Left ventricle myocardium superior (tissue), 1 donor: ENCODE results near the gene FAM131C. TPM values are rescaled to one million over a fixed set of nuclear protein-coding genes. Genes with fewer than 3 reads are reported as not detected.
A peak's percentile ranks its signal among the peaks of the same experiment; 100 is the strongest.
"Not testable (repeated sequence)": the region's sequence is repeated elsewhere in the genome, so short reads cannot be mapped to it uniquely, and the experiment has no call there.

Source experiments
- ATAC-seq: fragments of 200-7000 bp; cut with Tn5 transposase; one replicate; pipeline ENCODE4 v1.9.1; 2020; ENCODE audit warnings: mild to moderate bottlenecking, moderate library complexity
- DNase-seq: peaks from one replicate; pipeline ENCODE4 v3.0.0-alpha.2; 2020
- intact Hi-C: fragments of 100-400 bp; cut with micrococcal nuclease; formaldehyde crosslinking; loops from one replicate; pipeline ENCODE4 v1.11.0; 2022
- total RNA-seq: library from RNA; stranded (reverse); fragmentation: NEBNext Ultra II Directional; extraction: Animal tissue kit (Norgen Biotek cat#: 25700); gene quantifications from one replicate; pipeline ENCODE4 v1.2.1, GENCODE V29; 2021
- donor health status: DM: no; HTN: yes; CAD: no; lungs with severe emphysema.

The FAM131C gene
- total RNA-seq, 1 donor from 2014 or later, result 3.7 TPM

GRCh38 chr1:16067127-16067768 is 6.2 kb downstream of the FAM131C start:
- intact Hi-C loops, result no loop called here
- DNase-seq, result peak; percentile 48
- peak; percentile 53 for ATAC-seq

- ATAC-seq, result no peak
- intact Hi-C loops, result no loop called here
- no peak for DNase-seq
Measured at GRCh38 chr1:16066245-16066644, 7.2 kb downstream of the FAM131C start.

DNA sequence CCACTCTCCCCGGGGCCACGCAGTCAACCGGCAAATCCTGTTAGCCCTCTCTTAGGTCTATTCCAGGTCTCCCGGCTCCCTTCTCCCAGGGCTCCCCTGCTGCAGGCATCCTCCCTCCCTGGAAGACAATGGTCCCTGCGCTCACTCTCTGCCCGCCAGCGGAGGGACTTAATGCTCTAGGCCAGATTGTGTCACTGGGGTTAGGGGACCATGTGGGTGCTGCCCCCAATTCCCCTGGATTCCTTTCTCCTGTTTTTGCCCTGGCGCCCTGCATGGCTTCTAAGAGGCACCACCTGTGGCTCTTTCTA is 8.2 kb downstream of the FAM131C start:
- intact Hi-C loops, result no loop called here
- ATAC-seq, result no peak
- no peak for DNase-seq

DNA sequence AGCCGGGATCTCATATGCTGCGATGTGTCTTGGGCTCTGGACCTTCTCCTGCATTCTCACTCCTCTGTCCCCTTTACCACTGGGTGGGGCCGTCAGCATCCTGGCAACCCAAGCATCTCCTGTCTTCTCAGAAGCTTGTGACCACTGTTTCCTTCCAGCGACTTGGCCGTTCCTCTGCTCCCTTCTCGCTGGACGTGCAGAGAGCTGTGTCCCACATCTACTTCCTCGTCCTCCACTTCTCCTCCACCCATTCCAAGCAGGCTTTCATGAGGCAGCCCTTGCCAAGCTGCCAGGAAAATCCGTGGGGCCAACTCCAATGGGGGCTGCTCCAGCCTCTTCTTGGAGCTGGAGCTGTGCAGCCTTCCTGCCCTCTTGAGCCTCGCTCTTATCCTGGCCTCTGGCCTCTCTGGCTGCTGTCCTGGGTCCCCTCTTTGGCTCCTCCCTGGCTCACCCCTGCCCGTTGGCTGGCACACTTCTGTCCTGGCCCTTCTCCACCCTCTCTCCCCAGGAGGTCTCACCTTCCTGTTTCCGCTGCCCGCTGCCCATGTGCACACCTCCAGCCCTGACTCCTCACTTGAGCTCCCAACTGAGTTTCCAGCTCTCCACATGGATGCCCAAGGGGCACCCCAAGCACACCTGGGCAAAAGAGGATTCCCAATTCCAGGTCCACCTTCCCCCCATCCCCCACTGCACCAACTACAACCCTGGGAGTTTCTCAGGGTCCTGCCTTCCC is 8.7 kb downstream of the FAM131C start:
- DNase-seq (no peak), ATAC-seq (no peak)
- intact Hi-C loops, result no loop called here

DNA sequence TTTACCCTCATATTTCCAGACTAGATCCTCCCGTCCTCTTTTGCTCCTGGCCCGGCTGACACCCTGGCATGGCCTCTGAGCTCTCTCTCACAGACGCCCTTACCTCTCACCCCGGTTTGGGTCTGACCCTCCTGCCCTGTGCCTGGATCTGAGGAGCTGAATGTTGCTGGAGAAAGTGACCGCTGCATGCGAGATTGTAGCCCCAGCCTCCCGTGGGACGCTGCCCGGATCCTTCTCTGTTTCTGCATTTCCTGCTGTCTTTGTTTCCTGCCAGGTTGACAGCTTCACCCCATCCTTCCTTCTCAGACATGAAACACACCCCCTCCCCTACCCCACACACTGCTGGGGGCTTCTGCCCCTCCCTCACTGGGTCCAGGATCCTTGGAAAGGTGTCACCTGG is 9.5 kb downstream of the FAM131C start:
- intact Hi-C loops, result no loop called here
- no peak for ATAC-seq

DNA sequence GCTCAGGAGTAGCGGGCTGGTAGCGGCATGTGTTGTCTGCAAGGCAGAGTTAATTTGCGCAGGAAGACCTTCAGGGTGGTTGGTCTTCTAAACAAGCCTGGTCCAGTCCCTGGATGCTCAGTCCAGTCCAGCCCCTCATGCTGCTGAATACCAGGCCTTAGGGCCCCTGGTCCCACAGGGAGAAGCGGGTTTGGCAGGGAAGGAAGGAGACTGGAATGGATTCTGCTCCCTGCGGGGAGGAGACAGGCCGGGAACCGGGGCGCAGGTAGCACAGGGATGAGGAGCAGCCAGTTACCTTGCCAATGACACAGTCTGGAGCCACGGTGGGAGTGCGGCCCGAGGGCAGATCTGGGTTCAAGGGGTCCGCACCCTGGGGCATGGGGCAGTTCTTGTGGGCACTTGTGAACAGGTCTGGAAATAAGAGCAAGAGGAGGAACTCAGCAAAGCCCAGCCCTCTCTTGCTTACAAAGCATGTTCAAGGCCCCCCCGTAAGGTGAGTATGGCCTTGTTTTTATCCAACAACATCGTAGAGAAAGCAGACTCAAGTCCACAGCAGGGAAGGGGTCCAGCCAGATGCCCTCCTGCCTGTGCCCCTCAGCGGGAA is 10.1 kb downstream of the FAM131C start:
- ATAC-seq, result no peak
- no peak for DNase-seq
- intact Hi-C loops, result no loop called here

More for the DNA sequence above, 9.5 kb downstream of the FAM131C start:
- no peak for DNase-seq

GRCh38 chr1:16062687-16063075 is 10.8 kb downstream of the FAM131C start:
- intact Hi-C loops, ATAC-seq, DNase-seq: not testable (repeated sequence)

DNA sequence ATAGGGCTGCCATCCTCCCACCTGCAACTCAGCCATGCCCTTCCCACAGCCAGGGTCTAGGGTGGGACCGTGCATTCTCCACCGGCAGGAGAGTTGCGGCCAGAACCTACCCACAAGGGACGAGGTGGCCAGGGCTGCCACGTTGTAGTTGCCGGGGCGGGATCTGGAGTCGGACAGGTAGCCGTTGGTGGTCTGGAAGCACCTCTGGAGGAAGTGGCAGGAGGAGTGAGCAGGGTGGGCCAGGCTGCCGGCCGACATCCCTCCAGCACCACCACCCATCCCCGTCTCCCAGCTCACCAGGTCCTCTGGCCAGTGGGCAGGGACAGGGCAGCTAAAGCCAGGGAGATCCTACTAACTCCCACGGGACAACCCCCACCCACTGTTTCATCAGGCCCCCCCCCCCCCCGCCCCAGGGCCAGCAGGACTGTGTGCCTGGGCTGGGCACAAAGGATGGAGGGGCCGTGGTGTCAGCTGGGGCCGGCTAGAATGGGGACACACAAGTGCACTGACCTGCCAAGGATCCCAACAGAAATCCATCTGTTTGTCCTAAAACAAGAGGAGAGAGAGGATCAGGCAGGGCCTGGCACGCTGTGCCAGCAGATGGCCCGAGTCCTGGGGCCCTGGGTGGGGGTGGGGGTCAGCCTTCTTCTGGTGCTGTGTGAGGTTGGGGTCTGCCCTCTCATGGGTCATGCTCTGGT is 11.3 kb downstream of the FAM131C start:
- DNase-seq, ATAC-seq, intact Hi-C loops: not testable (repeated sequence)

DNA sequence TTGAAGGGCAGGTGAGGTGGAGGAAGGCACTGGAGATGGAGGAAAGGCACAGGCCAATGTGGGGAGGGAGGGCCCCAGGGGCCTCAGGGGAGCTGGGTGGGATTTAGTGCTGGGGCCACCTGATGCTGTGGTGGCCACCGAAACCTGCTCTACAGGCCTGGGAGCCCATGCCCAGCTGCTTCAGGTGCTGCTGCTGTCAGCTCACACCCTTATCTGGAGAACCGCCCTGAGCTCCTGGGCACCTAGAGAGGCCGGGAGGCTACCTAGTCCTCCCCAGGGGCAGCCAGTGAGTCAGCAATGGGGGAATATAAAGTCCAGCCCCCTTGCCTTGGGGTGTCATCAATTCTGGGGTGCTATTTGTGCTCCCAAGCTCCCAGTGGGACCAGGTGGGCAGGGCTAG is 12.2 kb downstream of the FAM131C start:
- intact Hi-C loops, result no loop called here
- DNase-seq (no peak), ATAC-seq (no peak)

DNA sequence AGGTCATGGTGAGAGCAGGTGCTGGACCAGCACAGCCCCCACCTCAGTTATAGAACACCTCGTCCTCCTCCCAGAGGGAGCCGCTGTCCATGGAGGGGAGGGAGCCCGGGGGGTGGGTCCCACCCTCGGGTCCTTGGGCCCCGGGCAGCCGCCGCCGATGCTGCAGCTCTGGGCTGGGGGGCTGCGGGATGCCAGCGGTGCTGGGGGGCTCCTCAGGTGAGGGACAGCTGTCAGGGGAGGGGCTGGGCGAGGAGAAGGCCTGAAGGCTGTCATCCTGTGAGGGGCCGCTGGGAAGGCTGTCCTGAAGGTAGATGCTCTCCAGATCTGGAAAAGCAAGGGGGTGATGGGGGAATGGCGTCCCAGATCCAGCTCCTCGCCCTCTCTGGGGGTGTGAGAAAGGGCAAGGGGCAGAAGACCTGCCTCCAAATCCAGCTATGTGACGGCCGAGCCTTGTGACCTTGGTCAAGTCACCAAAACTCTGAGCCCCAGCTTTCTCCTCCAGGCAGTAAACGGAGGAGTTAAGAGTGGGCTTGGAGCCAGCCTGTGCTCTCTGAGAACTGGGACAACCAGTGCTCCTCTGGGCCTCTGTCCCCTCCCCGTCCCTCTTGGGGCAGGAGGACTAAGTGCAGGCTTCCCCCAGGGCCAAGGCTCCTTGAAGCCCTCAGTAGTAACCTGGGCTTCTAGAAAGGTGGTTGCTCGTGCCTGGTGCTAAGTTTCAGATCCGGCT is 14.9 kb downstream of the FAM131C start:
- intact Hi-C loops, result loop anchor here (10.0 kb wide), 1 partner anchor 54 kb away; the partner anchor contains the start of gene SRARP
- peak; percentile 51 for ATAC-seq

GRCh38 chr1:16057314-16057915 is 16.0 kb downstream of the FAM131C start:
- intact Hi-C loops, result loop anchor here (10.0 kb wide), 1 partner anchor 53 kb away; the partner anchor contains the start of gene SRARP
- peak; percentile 13 for ATAC-seq
- not testable (repeated sequence) for DNase-seq

More for the DNA sequence above, 14.9 kb downstream of the FAM131C start:
- DNase-seq, result not testable (repeated sequence)

DNA sequence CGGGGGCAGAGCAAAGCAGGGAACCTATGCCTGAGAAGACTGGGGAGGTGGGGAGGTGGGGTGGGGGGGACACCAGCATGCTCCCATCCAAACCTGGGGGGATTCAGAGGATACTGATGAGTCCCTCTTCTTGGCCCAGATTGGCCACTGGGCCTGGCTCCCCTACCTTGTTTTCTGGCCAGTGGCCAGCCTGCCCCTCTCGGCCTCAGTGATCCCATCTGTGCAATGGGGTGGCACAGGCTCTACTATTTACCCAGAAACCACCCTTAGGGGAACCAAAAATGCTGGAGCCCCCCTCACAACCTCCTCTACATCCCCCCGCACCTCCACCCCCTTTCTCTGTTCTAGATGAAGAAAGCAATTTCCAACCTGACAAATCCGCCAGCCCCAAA is 16.9 kb downstream of the FAM131C start:
- DNase-seq, ATAC-seq: not testable (repeated sequence)
- intact Hi-C loops, result loop anchor here (10.0 kb wide), 1 partner anchor 52 kb away; the partner anchor contains the start of gene SRARP

- DNase-seq, result peak; percentile 90
- ATAC-seq, result peak; percentile 80
- intact Hi-C loops, result loop anchor here (10.0 kb wide), 1 partner anchor 51 kb away; the partner anchor contains the start of gene SRARP
Measured at GRCh38 chr1:16055613-16056520, 17.6 kb downstream of the FAM131C start.

DNA sequence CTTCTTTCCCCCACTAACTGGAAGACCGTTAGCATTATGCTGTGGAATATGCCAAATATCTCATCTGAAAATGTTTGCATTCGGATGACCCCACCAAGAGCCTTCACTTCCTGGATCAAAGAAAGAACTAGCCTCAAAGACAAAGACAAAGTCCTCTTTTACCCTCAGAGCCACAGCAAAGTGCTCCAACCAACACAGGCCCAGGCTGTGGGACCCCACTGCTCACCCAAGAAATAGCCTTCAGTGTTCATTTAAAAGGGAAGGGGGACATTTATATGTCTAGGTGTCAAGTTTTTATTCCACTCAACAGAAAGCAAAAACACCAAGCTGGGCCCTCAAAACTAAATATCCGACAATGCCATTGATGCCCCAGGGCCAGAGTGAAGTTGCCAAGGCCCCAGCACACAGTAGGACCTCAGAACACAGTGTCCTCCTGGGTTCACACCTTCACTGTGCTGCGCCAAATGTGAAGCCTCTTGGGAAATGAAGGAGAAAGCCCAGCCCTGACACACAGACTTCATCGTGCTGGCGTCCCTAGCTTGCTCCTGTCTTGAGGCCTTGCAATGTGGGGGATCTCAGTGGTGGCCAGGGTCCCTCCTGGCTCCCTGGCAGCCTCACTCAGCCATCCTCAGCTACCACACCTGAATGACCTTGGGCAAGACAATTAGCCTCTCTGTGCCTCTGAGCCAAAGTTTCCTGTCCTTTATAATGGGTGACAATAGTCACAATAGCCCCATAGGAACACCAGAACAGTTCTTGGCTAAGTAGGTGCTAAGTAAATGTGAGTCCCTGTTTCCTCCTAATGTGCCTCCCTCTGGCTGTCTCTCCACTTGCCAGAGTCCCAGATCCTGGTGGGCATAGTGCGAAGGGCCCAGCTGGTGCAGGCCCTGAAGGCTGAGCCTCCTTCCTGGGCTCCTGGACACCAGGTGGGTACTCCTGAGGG is 18.6 kb downstream of the FAM131C start:
- intact Hi-C loops, result loop anchor here (10.0 kb wide), 1 partner anchor 50 kb away; the partner anchor contains the start of gene SRARP
- no peak for DNase-seq
- ATAC-seq, result no peak

GRCh38 chr1:16053781-16054502 is 19.5 kb downstream of the FAM131C start:
- ATAC-seq, result no peak
- DNase-seq, result no peak
- intact Hi-C loops, result loop anchor here (10.0 kb wide), 1 partner anchor 49 kb away; the partner anchor contains the start of gene SRARP

GRCh38 chr1:16051949-16052348 is 21.5 kb downstream of the FAM131C start:
- not testable (repeated sequence) for ATAC-seq, DNase-seq
- intact Hi-C loops, result loop anchor here (10.0 kb wide), 1 partner anchor 47 kb away; the partner anchor contains the start of gene SRARP
